Ishikawa (cell line): ENCODE data around the gene NUP93.

ENCODE experiments used
- CEBPB ChIP-seq: IDR thresholded peaks from 2 replicates; pipeline ENCODE4 v1.6.1; 2012
- CREB1 ChIP-seq: IDR thresholded peaks from 2 replicates; pipeline ENCODE4 v1.6.1; 2012; ENCODE audit warnings: low read depth
- EGR1 ChIP-seq: IDR thresholded peaks from 2 replicates; pipeline ENCODE4 v1.6.1; 2012
- EP300 ChIP-seq: IDR thresholded peaks from 2 replicates; pipeline ENCODE4 v1.6.1; 2012; ENCODE audit warnings: borderline replicate concordance
- FOXM1 ChIP-seq: IDR thresholded peaks from 2 replicates; pipeline ENCODE4 v1.6.1; 2012; ENCODE audit warnings: low read depth, borderline replicate concordance
- NFIC ChIP-seq: IDR thresholded peaks from 2 replicates; pipeline ENCODE4 v1.6.1; 2012
- RAD21 ChIP-seq: IDR thresholded peaks from 2 replicates; pipeline ENCODE4 v1.6.1; 2012; ENCODE audit warnings: low read depth
- TAF1 ChIP-seq: IDR thresholded peaks from 2 replicates; pipeline ENCODE4 v1.6.1; 2012; ENCODE audit warnings: low read depth, mild to moderate bottlenecking
- TEAD4 ChIP-seq: IDR thresholded peaks from 2 replicates; pipeline ENCODE4 v1.6.1; 2012
- YY1 ChIP-seq: IDR thresholded peaks from 2 replicates; pipeline ENCODE4 v1.6.1; 2012; ENCODE audit warnings: low read depth
- ZBTB7A ChIP-seq: IDR thresholded peaks from 2 replicates; pipeline ENCODE4 v1.6.1; 2012; ENCODE audit warnings: low read depth
- TF ChIP-seq, protein P1 (sequence below): IDR thresholded peaks from 2 replicates; pipeline ENCODE4 v1.6.1; 2012; ENCODE audit warnings: low read depth, mild to moderate bottlenecking
- TF ChIP-seq, protein P2 (sequence below): IDR thresholded peaks from 2 replicates; pipeline ENCODE4 v1.6.1; 2012
- TF ChIP-seq, protein P3 (sequence below): IDR thresholded peaks from 2 replicates; pipeline ENCODE4 v1.6.1; 2012

DNA sequence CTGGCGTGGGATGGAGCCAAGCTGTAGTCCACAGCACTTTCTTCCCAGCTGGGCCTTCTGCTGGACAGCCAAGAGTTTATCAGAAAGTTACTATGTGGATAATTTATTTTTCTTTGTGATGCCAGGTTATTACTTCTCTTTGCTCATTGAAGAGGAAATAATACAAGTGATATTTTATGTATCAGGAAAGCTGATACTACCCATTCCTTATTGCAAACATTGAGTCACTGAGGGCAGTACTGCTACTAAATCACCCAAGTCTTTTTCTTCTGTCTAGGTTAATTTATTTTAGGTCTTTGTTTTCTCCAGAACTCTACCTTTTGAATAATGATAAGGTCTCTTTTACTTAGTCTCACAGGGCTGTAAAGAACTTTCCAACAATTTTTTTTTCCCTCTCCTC is 8.3 kb downstream of the NUP93 start:
- no peak for TF ChIP-seq EP300
- no peak for TF ChIP-seq YY1
- TF ChIP-seq, protein P1, sequence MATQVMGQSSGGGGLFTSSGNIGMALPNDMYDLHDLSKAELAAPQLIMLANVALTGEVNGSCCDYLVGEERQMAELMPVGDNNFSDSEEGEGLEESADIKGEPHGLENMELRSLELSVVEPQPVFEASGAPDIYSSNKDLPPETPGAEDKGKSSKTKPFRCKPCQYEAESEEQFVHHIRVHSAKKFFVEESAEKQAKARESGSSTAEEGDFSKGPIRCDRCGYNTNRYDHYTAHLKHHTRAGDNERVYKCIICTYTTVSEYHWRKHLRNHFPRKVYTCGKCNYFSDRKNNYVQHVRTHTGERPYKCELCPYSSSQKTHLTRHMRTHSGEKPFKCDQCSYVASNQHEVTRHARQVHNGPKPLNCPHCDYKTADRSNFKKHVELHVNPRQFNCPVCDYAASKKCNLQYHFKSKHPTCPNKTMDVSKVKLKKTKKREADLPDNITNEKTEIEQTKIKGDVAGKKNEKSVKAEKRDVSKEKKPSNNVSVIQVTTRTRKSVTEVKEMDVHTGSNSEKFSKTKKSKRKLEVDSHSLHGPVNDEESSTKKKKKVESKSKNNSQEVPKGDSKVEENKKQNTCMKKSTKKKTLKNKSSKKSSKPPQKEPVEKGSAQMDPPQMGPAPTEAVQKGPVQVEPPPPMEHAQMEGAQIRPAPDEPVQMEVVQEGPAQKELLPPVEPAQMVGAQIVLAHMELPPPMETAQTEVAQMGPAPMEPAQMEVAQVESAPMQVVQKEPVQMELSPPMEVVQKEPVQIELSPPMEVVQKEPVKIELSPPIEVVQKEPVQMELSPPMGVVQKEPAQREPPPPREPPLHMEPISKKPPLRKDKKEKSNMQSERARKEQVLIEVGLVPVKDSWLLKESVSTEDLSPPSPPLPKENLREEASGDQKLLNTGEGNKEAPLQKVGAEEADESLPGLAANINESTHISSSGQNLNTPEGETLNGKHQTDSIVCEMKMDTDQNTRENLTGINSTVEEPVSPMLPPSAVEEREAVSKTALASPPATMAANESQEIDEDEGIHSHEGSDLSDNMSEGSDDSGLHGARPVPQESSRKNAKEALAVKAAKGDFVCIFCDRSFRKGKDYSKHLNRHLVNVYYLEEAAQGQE = no peak
- no peak for TF ChIP-seq FOXM1
- TF ChIP-seq CREB1 = no peak
- TF ChIP-seq, protein P2, sequence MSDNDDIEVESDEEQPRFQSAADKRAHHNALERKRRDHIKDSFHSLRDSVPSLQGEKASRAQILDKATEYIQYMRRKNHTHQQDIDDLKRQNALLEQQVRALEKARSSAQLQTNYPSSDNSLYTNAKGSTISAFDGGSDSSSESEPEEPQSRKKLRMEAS = no peak
- no peak for TF ChIP-seq RAD21
- TF ChIP-seq CEBPB = no peak
- TF ChIP-seq TEAD4 = no peak
- no peak for TF ChIP-seq TAF1
- TF ChIP-seq EGR1 = no peak
- TF ChIP-seq ZBTB7A = no peak
- TF ChIP-seq, protein P3, sequence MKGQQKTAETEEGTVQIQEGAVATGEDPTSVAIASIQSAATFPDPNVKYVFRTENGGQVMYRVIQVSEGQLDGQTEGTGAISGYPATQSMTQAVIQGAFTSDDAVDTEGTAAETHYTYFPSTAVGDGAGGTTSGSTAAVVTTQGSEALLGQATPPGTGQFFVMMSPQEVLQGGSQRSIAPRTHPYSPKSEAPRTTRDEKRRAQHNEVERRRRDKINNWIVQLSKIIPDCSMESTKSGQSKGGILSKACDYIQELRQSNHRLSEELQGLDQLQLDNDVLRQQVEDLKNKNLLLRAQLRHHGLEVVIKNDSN = no peak
- TF ChIP-seq NFIC = no peak
